Skin epidermis (tissue), 12 donors: ENCODE results near the gene TMCC2.

Source experiments
- H3K27ac ChIP-seq, 21 experiments: fragments of 200-600 bp; sonication (generic) in 11 of 21; one replicate each; pipeline ENCODE4 v1.5.0; 2020; ENCODE audit warnings: mild to moderate bottlenecking in 3 of 21, inconsistent platforms in 2 of 21, moderate library complexity in 2 of 21
- H3K4me3 ChIP-seq, 7 experiments: fragments of 200-600 bp; sonication (generic) in 2 of 7; one replicate each; pipeline ENCODE4 v1.5.0; 2020; ENCODE audit warnings: inconsistent platforms in 2 of 7, mild to moderate bottlenecking in 2 of 7, moderate library complexity in 1 of 7

TMCC2 gene

DNA sequence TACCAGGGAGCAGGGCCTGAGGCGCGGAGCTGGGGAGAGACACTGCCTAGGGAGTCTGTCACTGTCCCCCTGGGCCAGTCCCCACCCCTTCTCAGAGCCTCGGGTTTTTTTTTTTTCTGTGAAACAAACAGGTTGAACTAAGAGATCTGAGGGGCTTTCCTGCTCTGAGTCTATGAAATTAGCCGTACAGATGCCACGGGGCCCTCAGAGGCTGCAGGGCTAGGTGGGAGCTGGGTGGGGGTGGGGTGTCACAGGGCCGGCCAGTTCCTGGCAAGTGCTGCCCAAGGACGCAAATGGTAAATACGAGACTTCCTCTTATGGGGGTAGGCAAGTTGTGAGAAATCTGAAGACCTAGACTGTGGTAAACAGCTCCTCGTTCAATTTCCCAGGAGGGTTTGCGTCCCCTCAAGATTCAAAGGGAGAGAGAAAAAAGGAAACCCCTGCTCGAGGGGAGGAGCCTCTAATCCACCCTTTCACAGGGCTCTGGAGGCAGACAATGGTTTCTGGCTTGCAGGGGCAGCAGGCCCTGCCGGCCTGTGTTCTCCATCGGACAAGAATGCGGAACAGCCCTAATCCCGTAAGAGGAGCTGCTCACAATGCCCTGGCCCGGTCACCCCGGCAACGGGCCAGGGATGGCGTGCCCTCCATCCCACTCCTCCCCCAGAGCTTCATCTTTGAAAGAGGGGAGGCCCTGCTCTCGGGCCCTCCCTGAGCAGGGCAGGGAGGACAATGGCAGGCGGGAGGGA lies 86.0 kb downstream of the TMCC2 start:
- H3K27ac ChIP-seq = peak overlapping the region in 18 of 21 experiments; percentile 3 to 84 (median 70)
- H3K4me3 ChIP-seq = peak overlapping the region in 1 of 7 experiments; percentile 18

DNA sequence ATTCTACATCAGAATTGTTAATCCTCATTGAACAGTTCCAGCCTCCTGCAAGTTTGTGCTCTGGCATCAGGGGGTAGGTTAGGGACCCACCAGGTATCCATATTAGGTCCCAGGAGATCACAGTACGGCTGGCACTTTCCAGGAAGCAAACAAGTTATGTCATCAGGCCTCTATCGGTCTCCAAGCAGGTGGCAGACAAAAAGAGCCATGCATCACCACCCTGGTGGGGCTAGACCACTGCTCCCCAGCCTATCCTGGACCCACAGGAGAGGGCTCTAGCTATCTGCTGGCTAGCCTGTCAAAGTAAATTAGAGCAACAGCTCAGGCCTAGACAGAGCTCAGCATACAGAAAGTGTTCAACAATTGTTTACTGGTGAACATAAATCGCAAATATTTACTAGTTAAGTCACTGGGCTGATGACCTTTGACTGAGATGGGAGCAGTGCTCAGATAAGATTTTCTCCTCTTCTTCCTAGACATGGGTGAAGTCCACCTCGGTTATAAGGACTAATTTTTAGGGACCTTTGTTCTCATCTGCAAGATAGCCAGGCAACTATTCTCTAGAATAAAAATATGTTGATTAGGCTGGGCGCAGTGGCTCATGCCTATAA lies 87.4 kb downstream of the TMCC2 start:
- no peak overlapping the region for H3K4me3 ChIP-seq
- peak overlapping the region in 6 of 21 experiments; percentile 20 to 84 (median 78) for H3K27ac ChIP-seq

DNA sequence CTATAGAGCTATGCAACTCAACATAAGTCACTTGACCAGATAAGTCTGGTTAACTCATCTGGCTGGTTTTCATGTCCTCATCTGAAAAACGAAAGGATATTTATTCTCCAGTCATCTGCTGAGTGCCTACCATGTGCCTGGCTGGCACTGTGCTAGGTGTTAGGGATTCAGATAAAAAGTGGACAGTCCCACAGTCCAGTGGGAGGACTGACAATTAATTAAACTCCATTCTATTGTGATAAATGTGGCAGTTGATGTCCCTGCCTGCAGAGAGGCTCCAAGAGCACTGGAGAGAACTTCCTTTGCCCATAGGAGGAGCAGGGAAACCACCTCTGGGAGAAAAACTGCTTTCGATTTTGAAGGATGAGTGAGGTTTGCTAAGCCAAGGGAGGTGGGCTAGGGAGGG lies 88.4 kb downstream of the TMCC2 start:
- H3K27ac ChIP-seq = peak overlapping the region in 11 of 21 experiments; percentile 6 to 95 (median 41)
- no peak overlapping the region for H3K4me3 ChIP-seq

DNA sequence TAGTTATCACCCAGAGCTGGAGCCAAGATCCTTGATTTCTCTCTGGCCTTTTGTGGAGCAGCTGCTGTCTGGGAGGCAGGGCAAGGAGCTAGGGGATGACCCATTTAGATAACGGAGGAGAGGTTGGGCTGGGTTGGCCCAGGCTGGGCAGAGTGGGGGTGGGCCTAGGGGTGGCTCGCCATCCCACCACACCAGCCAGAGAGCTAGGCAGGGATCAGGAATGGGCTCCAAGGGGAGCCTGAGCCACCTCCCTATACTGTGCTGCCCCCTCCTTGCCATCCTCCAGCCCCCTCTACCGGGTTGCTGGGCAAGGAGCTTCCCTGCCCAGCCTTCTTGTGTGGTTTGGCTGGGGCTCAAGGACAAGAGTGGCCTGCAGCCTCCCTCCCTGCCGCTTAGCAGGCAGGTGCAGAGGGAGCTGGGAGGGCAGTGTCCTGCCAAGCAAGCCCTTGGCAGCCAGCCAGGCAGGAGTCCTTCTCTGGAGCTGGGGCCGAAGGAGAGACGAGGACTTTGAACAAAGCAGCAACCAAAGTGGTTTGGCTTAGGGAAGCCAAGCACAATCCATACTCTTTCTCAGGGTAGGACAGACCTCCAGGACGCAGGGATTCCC lies 89.7 kb downstream of the TMCC2 start:
- H3K4me3 ChIP-seq = peak overlapping the region in 1 of 7 experiments; percentile 6
- H3K27ac ChIP-seq = peak overlapping the region in 15 of 21 experiments; percentile 5 to 95 (median 65)

DNA sequence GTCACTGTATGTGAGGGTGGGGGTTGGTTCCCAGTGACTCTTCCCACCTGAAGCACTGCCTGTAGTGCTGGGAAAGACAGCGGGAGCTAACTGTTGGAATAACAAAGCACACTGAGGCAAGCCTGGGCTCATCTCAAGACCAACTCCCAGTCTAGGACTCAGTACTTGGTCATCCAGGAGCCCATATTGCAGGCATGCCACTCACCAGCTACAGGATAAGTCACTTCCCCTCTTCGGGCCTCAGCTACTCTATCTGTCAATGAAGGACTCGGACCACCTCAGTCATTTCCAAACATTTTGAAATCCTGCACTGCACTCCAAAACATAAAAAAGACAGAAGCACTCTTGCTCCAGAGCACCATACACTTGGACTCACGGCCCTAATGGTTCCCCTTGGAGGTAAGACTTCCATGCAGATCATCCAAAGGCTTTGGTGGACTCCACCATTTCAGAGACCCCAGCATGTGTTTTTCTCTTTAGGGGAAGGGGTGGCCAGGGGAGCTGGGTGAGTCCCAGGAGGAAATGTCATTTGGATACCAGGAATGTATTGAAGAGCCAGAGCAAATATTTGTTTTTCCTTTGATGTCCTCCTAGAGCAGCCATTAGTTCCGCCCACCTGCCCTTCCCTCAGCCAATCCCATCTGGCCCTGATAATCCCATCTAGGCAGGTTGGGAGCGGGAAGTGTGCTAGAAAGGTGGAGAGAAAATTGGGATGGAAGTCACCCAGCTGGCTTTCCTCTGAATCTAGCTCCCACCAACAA lies 90.7 kb downstream of the TMCC2 start:
- H3K4me3 ChIP-seq = peak overlapping the region in 3 of 7 experiments; percentile 73 to 85 (median 81)
- H3K27ac ChIP-seq = peak overlapping the region in 18 of 21 experiments; percentile 25 to 95 (median 66)

DNA sequence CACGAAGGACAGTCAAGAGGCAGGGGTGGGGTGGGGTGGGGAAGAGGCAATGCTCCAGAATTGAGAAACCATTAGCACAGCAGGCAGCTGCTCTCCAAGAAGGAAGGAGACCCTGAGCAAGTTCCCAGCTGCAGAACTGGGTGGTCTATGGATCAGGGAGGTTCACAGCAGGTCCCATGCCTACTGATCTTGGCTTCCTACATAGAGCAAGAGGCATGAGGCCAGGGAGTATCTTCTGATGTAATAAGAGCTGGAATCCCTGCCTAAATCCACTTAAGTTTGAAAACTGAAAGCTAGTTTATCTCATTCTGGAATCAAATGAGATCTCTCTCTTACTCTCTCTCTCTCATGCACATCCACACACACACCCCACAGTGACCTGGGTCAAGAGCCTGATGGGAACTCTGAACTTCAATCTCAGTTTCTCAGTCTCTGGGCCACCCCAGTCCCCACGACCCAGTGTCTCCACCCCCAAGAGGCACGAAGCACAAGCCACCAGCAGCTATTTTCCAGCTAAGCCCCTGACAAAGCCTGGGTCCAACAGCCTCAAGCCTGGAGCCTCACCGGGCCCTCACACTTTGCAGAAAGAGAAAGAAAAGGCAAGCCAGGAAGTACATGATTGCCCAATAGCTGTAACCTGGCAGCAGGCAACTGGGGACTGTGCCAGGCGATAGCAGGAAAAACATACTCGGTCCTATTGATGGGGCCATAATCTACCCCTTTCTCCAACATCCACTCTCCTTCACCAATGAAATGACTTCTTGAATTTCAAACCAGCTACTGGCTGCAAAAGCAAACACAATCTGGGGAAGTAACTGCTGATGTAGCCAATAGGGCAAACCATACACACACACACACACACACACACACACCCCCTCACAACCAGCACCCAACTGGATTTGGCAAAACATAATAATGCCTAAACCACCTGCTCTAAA lies 91.6 kb downstream of the TMCC2 start:
- H3K4me3 ChIP-seq = peak overlapping the region in 6 of 7 experiments; percentile 58 to 85 (median 74)
- H3K27ac ChIP-seq = peak overlapping the region in 19 of 21 experiments; percentile 3 to 95 (median 56)

DNA sequence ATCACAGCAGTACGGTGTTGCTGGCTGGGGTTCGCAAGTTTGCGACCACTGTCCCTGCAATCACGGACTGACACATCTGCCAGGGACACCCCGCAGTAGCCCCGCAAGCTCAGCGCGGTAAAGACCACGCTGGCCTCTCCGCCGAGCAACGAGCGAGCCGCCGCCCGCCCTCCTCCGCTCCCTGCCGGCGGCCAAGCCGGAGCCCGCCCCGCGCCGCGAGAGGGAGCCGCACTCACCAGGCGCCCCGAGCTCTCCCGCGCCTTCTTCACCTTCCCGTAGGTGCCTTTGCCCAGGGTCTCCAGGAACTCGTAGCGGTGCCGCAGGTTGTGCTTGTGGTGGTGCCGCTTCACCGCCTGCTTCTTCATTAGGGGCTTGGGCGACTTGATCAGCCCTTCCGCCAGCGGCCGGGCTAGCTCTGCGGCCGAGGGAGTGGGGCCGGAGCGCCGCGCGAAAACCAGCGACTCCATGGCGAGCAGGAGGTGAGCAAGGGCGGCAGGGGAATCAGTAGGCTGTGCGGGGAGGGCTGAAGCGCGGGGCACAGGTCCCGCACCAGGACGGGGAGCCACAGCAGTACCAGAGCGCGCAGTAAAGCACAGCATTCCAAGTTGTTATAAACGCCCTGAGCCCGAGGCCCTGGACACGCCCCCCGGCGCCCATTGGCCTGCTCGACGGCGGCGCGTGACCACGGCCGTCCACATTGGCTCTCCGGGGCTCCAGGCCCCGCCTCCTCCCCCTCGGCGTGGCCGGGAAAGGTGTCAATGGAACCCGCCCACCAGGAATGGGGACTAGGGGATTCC lies 93.6 kb downstream of the TMCC2 start, which contains the start of gene NUAK2:
NUAK2 (minus strand) TSS at position 584 of the 797 bp plus-strand sequence; CDS start at position 467, 117 bp downstream.
- Histone ChIP-seq H3K27ac (peak within 1 kb of the TSS in 20 of 21 experiments; percentile 52 to 95 (median 83)), H3K4me3 (peak within 1 kb of the TSS; percentile 58 to 85 (median 74))

DNA sequence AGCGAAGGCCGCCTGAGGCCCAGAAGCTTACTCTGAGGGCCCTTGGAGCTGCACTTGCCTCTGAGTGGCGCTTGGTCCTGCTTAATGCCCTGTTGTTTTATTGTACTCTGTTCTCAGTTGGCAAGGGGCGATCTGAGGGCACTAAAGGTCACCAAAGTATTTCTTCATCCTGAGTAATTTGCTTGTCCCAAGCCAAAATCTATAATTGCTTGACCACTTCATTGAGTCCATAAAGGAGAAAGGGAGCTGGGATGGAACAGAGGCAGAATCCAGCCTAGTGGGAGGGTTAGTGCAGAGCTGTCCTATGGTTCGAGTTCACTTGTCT lies 94.2 kb downstream of the TMCC2 start:
- Histone ChIP-seq H3K27ac (peak overlapping the region in 11 of 21 experiments; percentile 75 to 95 (median 88)), H3K4me3 (peak overlapping the region in 6 of 7 experiments; percentile 58 to 85 (median 78))
